ENCODE data around the gene SMAD5. TPM values are rescaled to one million over a fixed set of nuclear protein-coding genes. Genes with fewer than 3 reads are reported as not detected.

SMAD5 gene
- total RNA-seq, 2 donors from 2014 or later = 51.9 to 64.1 TPM

DNA sequence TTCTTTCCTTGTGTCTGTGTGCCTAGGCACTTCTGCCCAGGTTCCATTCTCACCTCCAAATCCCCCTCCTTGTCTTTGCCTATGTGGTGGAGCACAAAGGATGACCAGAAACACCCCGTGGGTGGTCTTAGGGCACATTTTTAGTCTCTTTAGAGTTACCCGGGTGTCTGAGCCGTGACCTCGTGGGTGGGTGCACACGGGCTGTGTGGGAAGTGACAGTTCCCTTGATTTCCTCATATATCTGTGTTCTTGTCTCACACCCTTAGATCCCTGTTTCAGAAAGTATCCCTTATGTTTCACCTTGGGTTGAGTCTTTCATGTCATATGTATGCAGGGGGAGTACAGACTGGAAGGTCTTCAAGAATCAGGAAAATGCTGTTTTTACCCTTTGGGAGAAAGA, 73.7 kb downstream of the SMAD5 start:
- H3K27me3 ChIP-seq = no peaks in the 10 kb centered on the region
- no peaks in the 10 kb centered on the region for H3K9me3 ChIP-seq
- TF ChIP-seq CTCF (IDR thresholded peaks at IDR 0.05) = no peak
- H3K4me3 ChIP-seq = no peak overlapping the region
- intact Hi-C loops (cut with DNase I) = no loop called here
- no peaks in the 10 kb centered on the region for H3K36me3 ChIP-seq
- no peak for DNase-seq
- H3K4me1 ChIP-seq = no peaks in the 10 kb centered on the region
- no peak overlapping the region for H3K9ac ChIP-seq (ENCODE audit: low read depth in 2 of 2, low read length in 2 of 2)
- no peak overlapping the region for H3K27ac ChIP-seq

- DNase-seq = no peak
- no peaks in the 10 kb centered on the region for H3K36me3 ChIP-seq
- TF ChIP-seq CTCF (IDR thresholded peaks at IDR 0.05) = no peak
Measured at GRCh38 chr5:136207631-136208030, 75.0 kb downstream of the SMAD5 start.

DNA sequence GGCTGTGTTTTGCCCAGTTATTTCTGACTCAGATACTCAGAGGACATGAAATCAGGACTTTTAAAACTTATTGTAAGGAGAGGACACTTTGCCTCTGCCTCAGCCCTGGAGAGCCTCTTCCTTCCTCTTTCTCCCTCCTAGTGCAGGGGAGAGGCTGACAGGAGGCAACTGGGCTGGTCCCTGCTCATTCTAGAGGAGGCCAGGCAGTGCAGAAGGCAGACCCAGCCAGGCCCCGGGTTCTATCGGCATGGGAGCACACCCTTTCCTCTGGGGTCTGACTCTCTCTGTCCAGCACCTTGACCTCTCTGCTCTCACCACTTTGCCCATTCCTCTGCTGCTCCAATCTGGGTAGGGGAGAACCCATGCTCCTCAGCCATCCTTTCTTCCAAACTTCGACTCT, 76.3 kb downstream of the SMAD5 start:
- Histone ChIP-seq H3K27ac (no peak overlapping the region), H3K27me3 (no peaks in the 10 kb centered on the region), H3K36me3 (no peaks in the 10 kb centered on the region), H3K9me3 (no peaks in the 10 kb centered on the region), H3K4me3 (no peak overlapping the region), H3K9ac (ENCODE audit: low read depth in 2 of 2, low read length in 2 of 2) (no peak overlapping the region), H3K4me1 (no peaks in the 10 kb centered on the region)
- intact Hi-C loops (cut with DNase I) = no loop called here
- no peak for DNase-seq
- no peak for TF ChIP-seq CTCF (IDR thresholded peaks at IDR 0.05)

More at GRCh38 chr5:136207631-136208030, 75.0 kb downstream of the SMAD5 start:
- Histone ChIP-seq H3K27ac (no peak overlapping the region), H3K27me3 (no peaks in the 10 kb centered on the region), H3K9ac (ENCODE audit: low read depth in 2 of 2, low read length in 2 of 2) (no peak overlapping the region), H3K9me3 (no peaks in the 10 kb centered on the region), H3K4me3 (no peak overlapping the region), H3K4me1 (no peaks in the 10 kb centered on the region)
- intact Hi-C loops (cut with DNase I) = no loop called here

- intact Hi-C loops (cut with DNase I) = no loop called here
Measured at GRCh38 chr5:136209346-136209910, 76.8 kb downstream of the SMAD5 start.

DNA sequence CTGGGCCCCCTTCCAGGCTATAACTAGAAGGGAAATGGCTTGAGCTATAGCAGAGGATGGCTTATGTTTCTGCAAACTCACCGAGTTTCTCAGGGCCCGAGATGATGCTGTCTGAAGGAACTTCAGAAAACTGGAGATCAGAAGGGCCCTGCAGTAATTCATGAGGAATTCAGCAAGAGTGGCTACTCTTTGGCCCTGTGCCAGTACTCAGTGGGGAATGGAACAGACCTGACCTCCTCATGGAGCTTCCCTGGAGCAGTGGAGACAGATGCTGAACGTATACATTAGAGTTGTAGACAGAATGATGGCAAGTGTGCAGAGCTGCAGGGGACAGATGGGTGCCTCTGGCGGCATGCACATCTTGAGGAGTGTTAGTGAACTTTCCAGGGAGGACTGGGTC, 77.6 kb downstream of the SMAD5 start:
- Histone ChIP-seq H3K27ac (no peak overlapping the region), H3K4me1 (no peaks in the 10 kb centered on the region), H3K9me3 (no peaks in the 10 kb centered on the region), H3K27me3 (no peaks in the 10 kb centered on the region), H3K4me3 (no peak overlapping the region), H3K9ac (ENCODE audit: low read depth in 2 of 2, low read length in 2 of 2) (no peak overlapping the region), H3K36me3 (no peaks in the 10 kb centered on the region)
- intact Hi-C loops (cut with DNase I) = loop anchor here (5.0 kb wide), 2 partner anchors 143 to 323 kb away; no protein-coding TSS in a partner anchor
- TF ChIP-seq CTCF (IDR thresholded peaks at IDR 0.05) = no peak
- no peak for DNase-seq

More at GRCh38 chr5:136209346-136209910, 76.8 kb downstream of the SMAD5 start:
- Histone ChIP-seq H3K9ac (ENCODE audit: low read depth in 2 of 2, low read length in 2 of 2) (no peak overlapping the region), H3K36me3 (no peaks in the 10 kb centered on the region), H3K9me3 (no peaks in the 10 kb centered on the region), H3K4me3 (no peak overlapping the region), H3K27ac (no peak overlapping the region), H3K27me3 (no peaks in the 10 kb centered on the region), H3K4me1 (no peaks in the 10 kb centered on the region)
- no peak for TF ChIP-seq CTCF (IDR thresholded peaks at IDR 0.05)
- DNase-seq = no peak

All from colonic mucosa (tissue), 4 donors.